Measurements from ENCODE around the gene TCFL5.

The TCFL5 gene

DNA sequence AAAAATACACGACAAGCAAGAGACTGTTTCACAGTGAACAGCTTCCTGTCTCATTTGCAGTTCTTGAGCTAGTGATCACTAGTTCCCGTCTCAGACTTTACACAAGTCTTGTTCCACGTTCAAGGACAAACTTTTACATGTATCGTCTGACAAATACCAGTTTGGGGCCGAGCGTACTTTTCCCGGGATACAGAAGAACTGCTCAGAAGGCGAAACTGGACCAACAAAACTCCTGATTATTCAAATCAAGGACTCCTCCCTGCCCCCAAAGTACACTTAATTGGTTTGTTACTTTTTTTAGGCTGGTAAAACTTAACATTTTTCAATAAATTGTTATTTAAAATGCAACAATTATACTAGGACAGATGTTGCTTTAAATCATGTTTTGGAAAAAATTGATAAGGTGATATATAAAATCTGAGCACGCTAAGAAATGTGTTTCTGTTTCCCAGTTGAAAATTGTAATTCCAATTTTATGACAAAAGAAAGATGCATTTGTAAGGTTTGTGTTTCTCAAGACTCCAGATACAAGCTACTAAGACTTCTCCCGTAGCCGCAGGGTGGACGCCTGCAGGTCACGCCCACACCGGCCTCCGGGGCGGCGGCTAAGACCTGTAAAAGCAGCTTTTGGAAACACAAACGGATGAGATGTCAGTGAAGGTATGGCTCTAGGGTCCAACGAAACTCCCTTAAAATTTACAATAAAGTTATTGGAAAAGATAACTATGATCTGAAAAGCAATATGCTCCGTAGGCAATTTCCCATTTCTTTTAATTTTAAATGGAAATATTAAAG, 16.8 kb upstream of the TCFL5 start:
- Histone ChIP-seq H3K4me2 (ENCODE audit: insufficient read depth, low read length) (no peak overlapping the region), H3K27ac (ENCODE audit: low read length) (no peak overlapping the region)

DNA sequence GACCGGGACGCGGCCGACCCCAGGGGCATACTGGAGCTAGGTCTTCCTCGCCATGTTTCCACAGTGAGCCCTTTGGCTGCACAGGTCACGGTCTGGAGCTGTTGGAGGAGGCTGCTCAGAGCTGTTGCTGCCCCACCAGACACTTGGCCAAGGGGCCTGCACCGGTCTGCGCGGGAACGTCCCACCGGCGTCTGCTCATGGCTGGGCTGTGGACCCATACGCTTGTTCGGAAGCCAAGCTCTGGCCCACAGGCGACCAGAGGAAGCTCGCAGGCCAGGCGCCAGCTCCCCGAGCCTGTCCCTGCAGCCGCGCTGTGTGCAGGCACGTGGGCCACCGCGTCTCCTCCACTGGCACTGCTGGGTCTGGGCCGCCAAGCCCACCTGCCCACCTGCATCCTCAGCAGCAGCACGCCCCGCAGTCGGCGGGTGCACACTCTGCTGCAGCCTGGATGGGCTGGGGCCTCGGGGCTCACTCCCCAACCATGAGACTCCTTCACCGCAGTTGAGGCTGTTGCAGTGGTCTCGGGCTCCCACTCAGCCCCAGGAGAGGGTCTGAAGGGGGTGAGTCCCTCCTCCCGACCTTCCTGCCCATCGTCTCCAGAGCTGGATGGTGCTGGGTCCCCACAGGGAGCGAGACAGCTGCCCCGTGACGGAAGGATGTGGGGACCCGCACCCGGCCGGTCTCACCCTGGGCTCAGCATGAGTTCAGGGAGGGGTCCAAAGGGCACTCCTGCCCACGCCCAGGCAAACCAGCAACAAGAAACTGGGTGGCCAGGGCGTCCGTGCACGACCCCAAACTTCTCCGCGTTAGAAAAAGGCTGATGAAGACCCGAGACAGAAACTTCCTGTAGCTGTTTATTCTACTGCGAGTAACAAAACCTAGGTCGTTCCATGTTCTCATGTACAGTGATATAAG, 15.5 kb upstream of the TCFL5 start:
- peaks cover 19% of the 10 kb centered on the region for H3K4me1 ChIP-seq (ENCODE audit: insufficient read depth, low read length)
- H3K4me2 ChIP-seq (ENCODE audit: insufficient read depth, low read length), result no peak overlapping the region
- no peaks in the 10 kb centered on the region for H3K79me2 ChIP-seq (ENCODE audit: insufficient read depth, low read length)
- H3K9me3 ChIP-seq (ENCODE audit: insufficient read depth, low read length, severe bottlenecking), result no peaks in the 10 kb centered on the region
- DNase-seq (no peak), ATAC-seq (ENCODE audit: insufficient read depth, low read depth) (peak; percentile 42)
- H2AFZ ChIP-seq (ENCODE audit: low read depth, low read length), result no peak overlapping the region
- H3K36me3 ChIP-seq (ENCODE audit: insufficient read depth, low read length), result peaks cover 32% of the 10 kb centered on the region
- H3K27ac ChIP-seq (ENCODE audit: low read length), result no peak overlapping the region
- no peak overlapping the region for H3K4me3 ChIP-seq (ENCODE audit: low read depth in 1 of 2, low read length in 2 of 2)
- H3K9ac ChIP-seq (ENCODE audit: low read depth, low read length), result no peak overlapping the region
- TF ChIP-seq, protein P1, sequence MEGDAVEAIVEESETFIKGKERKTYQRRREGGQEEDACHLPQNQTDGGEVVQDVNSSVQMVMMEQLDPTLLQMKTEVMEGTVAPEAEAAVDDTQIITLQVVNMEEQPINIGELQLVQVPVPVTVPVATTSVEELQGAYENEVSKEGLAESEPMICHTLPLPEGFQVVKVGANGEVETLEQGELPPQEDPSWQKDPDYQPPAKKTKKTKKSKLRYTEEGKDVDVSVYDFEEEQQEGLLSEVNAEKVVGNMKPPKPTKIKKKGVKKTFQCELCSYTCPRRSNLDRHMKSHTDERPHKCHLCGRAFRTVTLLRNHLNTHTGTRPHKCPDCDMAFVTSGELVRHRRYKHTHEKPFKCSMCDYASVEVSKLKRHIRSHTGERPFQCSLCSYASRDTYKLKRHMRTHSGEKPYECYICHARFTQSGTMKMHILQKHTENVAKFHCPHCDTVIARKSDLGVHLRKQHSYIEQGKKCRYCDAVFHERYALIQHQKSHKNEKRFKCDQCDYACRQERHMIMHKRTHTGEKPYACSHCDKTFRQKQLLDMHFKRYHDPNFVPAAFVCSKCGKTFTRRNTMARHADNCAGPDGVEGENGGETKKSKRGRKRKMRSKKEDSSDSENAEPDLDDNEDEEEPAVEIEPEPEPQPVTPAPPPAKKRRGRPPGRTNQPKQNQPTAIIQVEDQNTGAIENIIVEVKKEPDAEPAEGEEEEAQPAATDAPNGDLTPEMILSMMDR (IDR thresholded peaks at IDR 0.05; ENCODE audit: borderline replicate concordance, extremely low read depth, low read length, poor library complexity, severe bottlenecking), result no peak
- no peak for TF ChIP-seq EZH2 (IDR thresholded peaks at IDR 0.05; ENCODE audit: borderline replicate concordance, low read depth, low read length, severe bottlenecking)
- peaks cover 24% of the 10 kb centered on the region for H4K20me1 ChIP-seq (ENCODE audit: insufficient read depth, low read length)
- H3K27me3 ChIP-seq (ENCODE audit: insufficient read depth, low read length, poor library complexity), result no peaks in the 10 kb centered on the region

More for the DNA sequence above, 16.8 kb upstream of the TCFL5 start:
- Histone ChIP-seq H3K79me2 (ENCODE audit: insufficient read depth, low read length) (no peaks in the 10 kb centered on the region), H4K20me1 (ENCODE audit: insufficient read depth, low read length) (peaks cover 24% of the 10 kb centered on the region), H3K4me1 (ENCODE audit: insufficient read depth, low read length) (peaks cover 13% of the 10 kb centered on the region), H2AFZ (ENCODE audit: low read depth, low read length) (no peak overlapping the region), H3K9me3 (ENCODE audit: insufficient read depth, low read length, severe bottlenecking) (no peaks in the 10 kb centered on the region), H3K9ac (ENCODE audit: low read depth, low read length) (no peak overlapping the region), H3K27me3 (ENCODE audit: insufficient read depth, low read length, poor library complexity) (no peaks in the 10 kb centered on the region), H3K36me3 (ENCODE audit: insufficient read depth, low read length) (peaks cover 37% of the 10 kb centered on the region), H3K4me3 (ENCODE audit: low read depth in 1 of 2, low read length in 2 of 2) (no peak overlapping the region)
- DNase-seq, result no peak
- no peak for ATAC-seq (ENCODE audit: insufficient read depth, low read depth)
- no peak for TF ChIP-seq EZH2 (IDR thresholded peaks at IDR 0.05; ENCODE audit: borderline replicate concordance, low read depth, low read length, severe bottlenecking)
- TF ChIP-seq, protein P1 (IDR thresholded peaks at IDR 0.05; ENCODE audit: borderline replicate concordance, extremely low read depth, low read length, poor library complexity, severe bottlenecking), result no peak

DNA sequence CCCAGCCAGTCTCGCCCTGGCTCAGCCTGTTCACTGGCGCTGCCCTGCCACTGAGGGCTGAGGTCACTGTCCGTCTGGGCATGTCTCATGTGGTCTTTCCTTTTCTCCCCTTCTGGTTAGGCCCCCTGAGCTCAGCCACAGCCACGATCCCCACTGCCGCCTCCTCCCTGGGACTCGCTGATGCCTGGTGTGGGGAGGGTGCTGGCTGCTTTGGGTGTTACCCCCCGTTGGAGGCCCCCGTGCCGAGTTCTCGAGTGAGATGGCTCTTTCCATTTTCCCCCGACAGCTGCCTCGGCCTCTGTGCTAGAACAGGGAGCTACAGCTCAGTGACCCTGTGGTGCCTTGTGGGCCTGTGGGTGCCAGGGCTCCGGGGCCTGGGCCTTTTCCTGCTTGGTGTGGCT, 14.9 kb upstream of the TCFL5 start:
- no peak overlapping the region for H3K27ac ChIP-seq (ENCODE audit: low read length)
- no peak overlapping the region for H2AFZ ChIP-seq (ENCODE audit: low read depth, low read length)
- H3K4me1 ChIP-seq (ENCODE audit: insufficient read depth, low read length), result peaks cover 19% of the 10 kb centered on the region
- H3K9me3 ChIP-seq (ENCODE audit: insufficient read depth, low read length, severe bottlenecking), result no peaks in the 10 kb centered on the region
- TF ChIP-seq, protein P1 (IDR thresholded peaks at IDR 0.05; ENCODE audit: borderline replicate concordance, extremely low read depth, low read length, poor library complexity, severe bottlenecking), result no peak
- no peak for TF ChIP-seq EZH2 (IDR thresholded peaks at IDR 0.05; ENCODE audit: borderline replicate concordance, low read depth, low read length, severe bottlenecking)
- H3K79me2 ChIP-seq (ENCODE audit: insufficient read depth, low read length), result no peaks in the 10 kb centered on the region
- H3K4me2 ChIP-seq (ENCODE audit: insufficient read depth, low read length), result no peak overlapping the region
- peaks cover 24% of the 10 kb centered on the region for H4K20me1 ChIP-seq (ENCODE audit: insufficient read depth, low read length)
- no peak overlapping the region for H3K9ac ChIP-seq (ENCODE audit: low read depth, low read length)
- H3K4me3 ChIP-seq (ENCODE audit: low read depth in 1 of 2, low read length in 2 of 2), result no peak overlapping the region
- ATAC-seq (ENCODE audit: insufficient read depth, low read depth) (peak; percentile 41), DNase-seq (no peak)
- no peaks in the 10 kb centered on the region for H3K27me3 ChIP-seq (ENCODE audit: insufficient read depth, low read length, poor library complexity)
- H3K36me3 ChIP-seq (ENCODE audit: insufficient read depth, low read length), result peaks cover 25% of the 10 kb centered on the region

Measured in DND-41 (cell line).